ENCODE measurements around the gene COL28A1.

The COL28A1 gene

GRCh38 chr7:7535691-7536090, at the start of gene COL28A1:
TSS of gene COL28A1 (minus strand) at chr7:7535873. CDS start at chr7:7532875, 2,998 bp downstream.
- ATAC-seq = no peak
- Mint-ChIP-seq H3K27ac (no peak within 1 kb of the TSS), H3K27me3 (no peaks in the 10 kb centered on the region), H3K9me3 (no peaks in the 10 kb centered on the region), H3K4me1 (no peaks in the 10 kb centered on the region), H3K36me3 (no peaks in the 10 kb centered on the region), H3K4me3 (no peak within 1 kb of the TSS)

DNA sequence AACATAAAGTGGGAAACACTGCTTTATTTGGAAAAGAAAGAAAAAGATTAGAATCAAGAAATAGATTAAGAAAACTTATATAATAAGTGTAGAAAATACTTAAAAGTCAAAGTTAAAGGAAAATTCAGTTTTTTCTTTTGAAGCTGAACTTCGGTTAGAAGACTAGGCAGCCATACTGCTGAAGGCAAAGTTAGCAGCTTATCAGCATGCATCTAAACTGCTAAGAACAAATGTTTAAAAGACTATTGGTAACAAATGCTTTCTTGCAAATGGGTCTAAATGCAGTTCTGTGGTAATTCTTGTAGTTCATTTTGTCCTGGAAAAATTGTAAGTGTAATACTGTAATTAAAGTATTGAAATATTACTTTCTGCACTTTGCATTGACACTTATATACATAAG, 49.0 kb upstream of the COL28A1 start:
- Mint-ChIP-seq H3K36me3 (peaks cover 11% of the 10 kb centered on the region), H3K27ac (no peak overlapping the region), H3K4me1 (peaks cover 2% of the 10 kb centered on the region), H3K4me3 (no peak overlapping the region), H3K27me3 (no peaks in the 10 kb centered on the region), H3K9me3 (no peaks in the 10 kb centered on the region)
- ATAC-seq = no peak

GRCh38 chr7:7583731-7584130, 48.1 kb upstream of the COL28A1 start:
- peaks cover 5% of the 10 kb centered on the region for H3K4me1 Mint-ChIP-seq
- H3K9me3 Mint-ChIP-seq = no peaks in the 10 kb centered on the region
- no peak for ATAC-seq
- no peak overlapping the region for H3K27ac Mint-ChIP-seq
- no peaks in the 10 kb centered on the region for H3K27me3 Mint-ChIP-seq
- H3K36me3 Mint-ChIP-seq = peaks cover 15% of the 10 kb centered on the region
- no peak overlapping the region for H3K4me3 Mint-ChIP-seq

DNA sequence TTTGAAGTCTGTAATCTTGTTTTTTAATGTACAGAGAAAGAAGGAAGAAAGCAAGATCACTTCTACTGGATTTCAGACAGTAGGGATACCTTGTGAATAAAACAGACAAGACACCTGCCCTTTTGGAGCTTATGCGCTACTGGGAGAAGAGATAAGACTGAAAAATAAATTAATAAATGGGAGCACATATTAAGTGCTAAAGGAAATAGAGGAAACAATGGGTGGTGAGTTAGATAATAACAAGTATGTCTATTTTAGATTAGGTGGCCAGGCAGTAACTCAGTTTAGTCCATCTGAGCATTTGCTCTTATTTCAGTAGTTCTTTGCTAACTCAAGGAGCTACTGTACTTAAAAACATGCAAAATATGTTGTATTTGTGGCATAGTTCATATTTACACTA, 46.9 kb upstream of the COL28A1 start:
- H3K9me3 Mint-ChIP-seq = no peaks in the 10 kb centered on the region
- ATAC-seq = no peak
- peaks cover 15% of the 10 kb centered on the region for H3K36me3 Mint-ChIP-seq
- H3K27me3 Mint-ChIP-seq = no peaks in the 10 kb centered on the region
- H3K4me3 Mint-ChIP-seq = no peak overlapping the region
- H3K4me1 Mint-ChIP-seq = peaks cover 5% of the 10 kb centered on the region
- H3K27ac Mint-ChIP-seq = no peak overlapping the region

GRCh38 chr7:7581531-7582179, 46.0 kb upstream of the COL28A1 start:
- Mint-ChIP-seq H3K27ac (no peak overlapping the region), H3K4me3 (no peak overlapping the region), H3K27me3 (no peaks in the 10 kb centered on the region), H3K4me1 (peaks cover 5% of the 10 kb centered on the region), H3K9me3 (no peaks in the 10 kb centered on the region), H3K36me3 (peaks cover 15% of the 10 kb centered on the region)
- no peak for ATAC-seq

GRCh38 chr7:7579638-7580037, 44.0 kb upstream of the COL28A1 start:
- no peaks in the 10 kb centered on the region for H3K9me3 Mint-ChIP-seq
- H3K36me3 Mint-ChIP-seq = peaks cover 15% of the 10 kb centered on the region
- no peaks in the 10 kb centered on the region for H3K27me3 Mint-ChIP-seq
- H3K27ac Mint-ChIP-seq = no peak overlapping the region
- peaks cover 5% of the 10 kb centered on the region for H3K4me1 Mint-ChIP-seq
- no peak overlapping the region for H3K4me3 Mint-ChIP-seq
- no peak for ATAC-seq

DNA sequence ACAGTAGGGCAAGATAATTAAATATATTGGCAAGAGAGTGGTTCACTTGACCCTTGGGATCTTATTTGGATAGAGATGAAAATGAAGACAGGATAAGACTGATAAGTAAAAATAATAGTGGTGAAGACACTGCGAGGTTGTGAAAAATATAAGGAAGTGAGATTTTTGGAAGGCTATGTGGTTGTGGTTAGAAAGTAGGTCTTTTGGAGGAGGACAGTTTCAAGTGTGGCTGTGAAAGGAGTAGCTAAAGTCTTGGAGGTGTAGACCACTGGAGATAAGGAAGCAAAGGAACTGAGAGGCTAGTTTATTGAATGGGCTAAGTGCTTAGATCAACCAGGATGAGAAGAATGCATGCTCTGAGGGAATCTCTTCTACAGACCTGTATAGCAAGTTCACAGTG, 42.2 kb upstream of the COL28A1 start:
- Mint-ChIP-seq H3K4me3 (no peak overlapping the region), H3K27me3 (no peaks in the 10 kb centered on the region), H3K9me3 (no peaks in the 10 kb centered on the region), H3K27ac (no peak overlapping the region), H3K36me3 (peaks cover 15% of the 10 kb centered on the region), H3K4me1 (peaks cover 5% of the 10 kb centered on the region)
- ATAC-seq = peak; percentile 68

DNA sequence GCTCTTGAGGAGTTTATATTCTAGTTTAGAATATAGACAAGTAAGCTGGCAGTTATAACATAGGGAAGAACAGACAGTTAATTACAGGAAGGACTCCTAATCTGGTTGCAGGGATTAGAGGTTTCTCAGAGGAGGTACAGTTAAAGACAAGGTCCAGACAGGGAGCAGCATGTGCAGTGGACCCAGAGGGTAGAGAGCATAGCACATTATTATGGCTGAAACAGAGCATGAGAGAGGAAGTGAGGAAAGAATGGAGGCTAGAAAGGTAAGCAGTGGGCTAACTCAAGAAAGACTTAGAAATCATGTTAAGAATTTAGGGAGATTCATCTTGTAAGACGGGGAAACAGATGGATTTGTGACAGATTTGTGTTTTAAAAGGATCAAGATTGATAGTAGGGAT, 40.7 kb upstream of the COL28A1 start:
- Mint-ChIP-seq H3K27ac (no peak overlapping the region), H3K27me3 (no peaks in the 10 kb centered on the region), H3K36me3 (peaks cover 11% of the 10 kb centered on the region), H3K4me3 (no peak overlapping the region), H3K4me1 (peaks cover 5% of the 10 kb centered on the region), H3K9me3 (no peaks in the 10 kb centered on the region)
- ATAC-seq = no peak

GRCh38 chr7:7573701-7574100, 38.0 kb upstream of the COL28A1 start:
- H3K4me3 Mint-ChIP-seq = no peak overlapping the region
- H3K36me3 Mint-ChIP-seq = peaks cover 17% of the 10 kb centered on the region
- no peak for ATAC-seq
- H3K27ac Mint-ChIP-seq = no peak overlapping the region
- no peaks in the 10 kb centered on the region for H3K27me3 Mint-ChIP-seq
- H3K4me1 Mint-ChIP-seq = peaks cover 22% of the 10 kb centered on the region
- no peaks in the 10 kb centered on the region for H3K9me3 Mint-ChIP-seq

DNA sequence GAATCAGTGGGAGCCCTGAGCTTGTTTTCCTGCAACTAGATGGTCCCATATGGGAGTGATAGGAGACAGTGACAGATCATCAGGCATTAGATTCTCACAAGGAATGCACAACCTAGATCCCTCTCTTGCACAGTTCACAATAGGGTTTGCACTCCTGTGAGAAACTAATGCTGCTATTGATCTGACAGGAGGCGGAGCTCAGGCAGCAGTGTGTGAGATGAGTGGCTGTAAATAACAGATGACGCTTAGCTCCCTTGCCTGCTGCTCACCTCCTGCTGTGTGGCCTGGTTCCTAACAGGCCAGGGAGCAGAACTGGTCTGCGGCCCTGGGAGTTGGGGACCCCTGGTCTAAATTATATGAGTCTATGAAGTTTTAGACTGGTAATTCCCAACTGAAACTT, 34.9 kb upstream of the COL28A1 start:
- H3K27ac Mint-ChIP-seq = no peak overlapping the region
- ATAC-seq = no peak
- no peaks in the 10 kb centered on the region for H3K9me3 Mint-ChIP-seq
- no peaks in the 10 kb centered on the region for H3K27me3 Mint-ChIP-seq
- H3K4me1 Mint-ChIP-seq = peaks cover 33% of the 10 kb centered on the region
- H3K36me3 Mint-ChIP-seq = peaks cover 17% of the 10 kb centered on the region
- H3K4me3 Mint-ChIP-seq = peak overlapping the region; percentile 82

DNA sequence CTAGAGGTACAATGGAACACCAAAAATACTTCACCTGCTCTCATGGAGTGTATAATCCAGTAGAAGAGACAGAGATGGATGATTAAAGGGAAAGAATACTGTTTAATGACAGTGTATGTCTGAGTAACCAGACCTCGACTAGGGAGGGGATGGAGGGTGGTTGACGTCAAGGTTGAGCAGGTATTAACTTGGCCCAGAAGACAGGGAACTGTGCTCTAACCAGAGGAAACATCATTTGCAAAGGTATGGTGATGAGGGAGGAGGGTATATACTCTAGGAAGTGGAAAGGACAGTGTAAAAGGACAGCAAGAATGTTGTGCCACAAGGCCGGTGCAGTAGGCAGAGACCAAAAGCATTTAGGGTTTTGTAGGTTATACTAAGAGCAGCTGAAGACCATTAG, 33.9 kb upstream of the COL28A1 start:
- Mint-ChIP-seq H3K4me3 (peak overlapping the region; percentile 82), H3K27me3 (no peaks in the 10 kb centered on the region), H3K9me3 (no peaks in the 10 kb centered on the region), H3K27ac (no peak overlapping the region), H3K4me1 (peaks cover 33% of the 10 kb centered on the region), H3K36me3 (peaks cover 17% of the 10 kb centered on the region)
- no peak for ATAC-seq

DNA sequence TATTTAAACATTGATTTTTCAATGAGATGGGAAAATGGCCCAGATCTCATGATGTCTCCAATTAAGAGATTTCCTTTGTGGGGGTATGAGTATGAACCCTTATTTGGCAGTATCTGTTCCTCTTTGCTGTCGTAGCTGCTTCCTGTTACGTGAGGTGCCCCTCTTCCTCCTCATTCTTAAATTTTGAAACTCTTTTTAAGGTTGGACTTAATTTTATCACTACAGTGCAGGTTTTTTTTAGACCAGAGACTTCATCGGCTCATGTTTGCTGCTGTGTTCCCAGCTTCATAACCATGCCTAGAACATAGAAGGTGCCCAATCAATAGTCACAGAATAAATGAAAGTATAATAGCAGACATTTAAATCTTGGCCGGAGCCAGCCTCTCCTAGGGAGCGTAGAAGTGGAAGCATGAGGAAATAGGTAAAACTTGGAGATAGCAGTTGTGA, 33.4 kb upstream of the COL28A1 start:
- H3K9me3 Mint-ChIP-seq = no peaks in the 10 kb centered on the region
- H3K4me3 Mint-ChIP-seq = peak overlapping the region; percentile 82
- H3K36me3 Mint-ChIP-seq = peaks cover 17% of the 10 kb centered on the region
- no peak overlapping the region for H3K27ac Mint-ChIP-seq
- no peaks in the 10 kb centered on the region for H3K27me3 Mint-ChIP-seq
- peak; percentile 70 for ATAC-seq
- peaks cover 33% of the 10 kb centered on the region for H3K4me1 Mint-ChIP-seq

DNA sequence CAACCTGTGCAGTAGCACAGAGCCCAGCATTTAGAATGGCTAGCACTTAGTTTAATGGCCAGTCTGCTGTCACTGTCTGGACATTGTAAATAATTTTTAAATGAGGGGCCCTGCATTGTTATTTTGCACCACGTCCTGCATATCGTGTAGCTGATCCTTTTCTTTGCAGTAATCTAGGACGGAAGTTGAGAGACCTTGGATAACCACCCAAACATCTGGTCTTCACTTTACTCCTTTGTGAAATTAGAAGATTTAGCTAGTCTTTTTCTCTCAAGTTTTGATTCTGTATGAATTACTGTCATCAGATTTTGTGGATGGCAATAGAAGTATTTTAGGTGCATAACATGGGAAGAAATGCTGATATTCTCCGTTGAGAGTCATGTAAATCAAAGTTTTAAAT, 32.9 kb upstream of the COL28A1 start:
- peaks cover 33% of the 10 kb centered on the region for H3K4me1 Mint-ChIP-seq
- no peaks in the 10 kb centered on the region for H3K27me3 Mint-ChIP-seq
- H3K27ac Mint-ChIP-seq = no peak overlapping the region
- no peaks in the 10 kb centered on the region for H3K9me3 Mint-ChIP-seq
- H3K36me3 Mint-ChIP-seq = peaks cover 17% of the 10 kb centered on the region
- H3K4me3 Mint-ChIP-seq = peak overlapping the region; percentile 82
- no peak for ATAC-seq

- H3K9me3 Mint-ChIP-seq = no peaks in the 10 kb centered on the region
- H3K27ac Mint-ChIP-seq = no peak overlapping the region
- H3K4me3 Mint-ChIP-seq = peak overlapping the region; percentile 82
- H3K36me3 Mint-ChIP-seq = peaks cover 15% of the 10 kb centered on the region
- no peak for ATAC-seq
- no peaks in the 10 kb centered on the region for H3K27me3 Mint-ChIP-seq
- H3K4me1 Mint-ChIP-seq = peaks cover 33% of the 10 kb centered on the region
These were observed 32.3 kb upstream of the COL28A1 start for GRCh38 chr7:7567898-7568531.

DNA sequence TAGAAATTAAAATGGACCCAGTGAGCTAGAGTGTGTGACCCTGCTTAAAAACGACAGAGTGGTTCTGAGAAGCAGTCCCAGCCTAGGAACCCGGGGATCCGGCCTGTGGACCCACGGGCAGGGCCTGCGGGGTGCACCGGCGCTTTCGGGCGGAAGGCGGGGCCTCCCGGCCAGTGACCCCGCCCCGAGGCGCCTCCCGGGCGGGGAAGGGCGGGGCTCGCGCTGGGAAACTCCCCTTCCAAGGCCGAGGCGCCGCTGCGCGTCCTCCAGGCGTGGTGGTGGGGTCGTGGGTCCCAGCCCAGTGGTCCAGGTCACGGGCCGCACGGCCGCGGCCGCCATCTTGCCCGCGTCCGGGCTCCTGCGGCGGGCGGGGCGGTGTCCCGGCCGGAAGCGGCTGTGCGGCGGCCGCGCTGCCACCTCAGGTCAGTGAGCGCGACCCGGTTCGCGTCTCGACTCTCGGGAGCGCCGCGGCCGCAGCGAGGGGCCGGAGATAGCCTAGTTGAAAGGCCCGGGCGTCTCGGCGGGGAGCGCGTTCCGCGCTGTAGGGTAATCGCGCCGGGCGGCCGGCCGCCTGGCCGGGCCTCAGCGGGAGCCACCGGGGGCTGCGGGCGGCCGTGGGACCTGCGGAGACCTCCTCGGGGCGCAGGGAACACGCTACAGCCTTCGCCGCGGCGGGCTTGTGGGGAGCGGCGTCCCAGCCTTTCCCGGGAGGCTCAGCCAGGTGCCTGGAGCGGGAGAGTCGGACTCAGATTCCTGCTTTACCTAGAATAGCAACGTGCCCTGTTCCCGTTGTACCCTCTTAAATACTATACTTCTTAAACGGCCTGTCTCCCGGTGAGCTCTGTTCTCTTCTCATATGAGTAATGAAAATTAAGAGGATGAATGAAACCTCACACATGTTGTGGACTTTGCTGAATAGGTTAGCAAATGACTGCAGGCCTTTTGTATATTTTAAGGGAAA, 31.3 kb upstream of the COL28A1 start, which contains the start of gene MIOS:
Gene MIOS (plus strand): TSS at position 234 of the 961 bp plus-strand sequence. CDS start 5,592 bp downstream, outside the sequence.
- ATAC-seq = peak; percentile 93
- Mint-ChIP-seq H3K4me3 (peak within 1 kb of the TSS; percentile 82), H3K27ac (no peak within 1 kb of the TSS), H3K9me3 (no peaks in the 10 kb centered on the region), H3K36me3 (peaks cover 12% of the 10 kb centered on the region), H3K27me3 (no peaks in the 10 kb centered on the region), H3K4me1 (peaks cover 33% of the 10 kb centered on the region)
